GM18519 (cell line): ENCODE results near the gene METAP1D.

Experiments
- ATAC-seq: cut with Tn5 transposase; IDR thresholded peaks from one replicate; pipeline ENCODE4 v1.9.1; 2021; ENCODE audit warnings: mild to moderate bottlenecking, moderate library complexity; ENCODE audit not compliant: unreplicated experiment, low FRiP score

Gene METAP1D

GRCh38 chr2:172119089-172119488 lies 119.3 kb downstream of the METAP1D start:
- ATAC-seq, result no peak

- ATAC-seq, result no peak
These were observed 120.4 kb downstream of the METAP1D start for GRCh38 chr2:172120118-172120517.

- ATAC-seq, result no peak
These were observed 128.7 kb downstream of the METAP1D start for GRCh38 chr2:172128484-172128883.

GRCh38 chr2:172129404-172129803 lies 129.7 kb downstream of the METAP1D start:
- no peak for ATAC-seq
